WERI-Rb-1 (cell line): ENCODE data around the gene CAMK2B.

Experiments
- DNase-seq: peaks from one replicate; pipeline ENCODE4 v3.0.0-alpha.2; 2020
- H3K27ac ChIP-seq: fragments of 250-450 bp; sonication (Bioruptor Pico); 2 replicates; pipeline ENCODE4 v1.5.1; 2020; ENCODE audit warnings: mild to moderate bottlenecking, moderate library complexity
- H3K27me3 ChIP-seq: fragments of 250-450 bp; sonication (Bioruptor Pico); 2 replicates; pipeline ENCODE4 v1.5.1; 2021; ENCODE audit warnings: mild to moderate bottlenecking, low read depth, moderate library complexity; ENCODE audit not compliant: insufficient read depth, severe bottlenecking
- H3K36me3 ChIP-seq: fragments of 250-450 bp; sonication (Bioruptor Pico); 2 replicates; pipeline ENCODE4 v1.5.1; 2020; ENCODE audit warnings: mild to moderate bottlenecking, moderate library complexity
- H3K4me3 ChIP-seq: 2 replicates; pipeline ENCODE4 v1.5.1; 2011; ENCODE audit warnings: low read depth, mild to moderate bottlenecking, control low read depth, low read length
- H3K9me3 ChIP-seq: fragments of 250-450 bp; sonication (Bioruptor Pico); 2 replicates; pipeline ENCODE4 v1.5.1; 2021; ENCODE audit warnings: mild to moderate bottlenecking, moderate library complexity; ENCODE audit not compliant: severe bottlenecking
- TF ChIP-seq, protein P1 (sequence below): IDR thresholded peaks from 2 replicates; pipeline ENCODE4 v1.5.1; 2011; ENCODE audit warnings: low read depth, mild to moderate bottlenecking, control low read depth, inconsistent platforms, low read length

Gene CAMK2B

DNA sequence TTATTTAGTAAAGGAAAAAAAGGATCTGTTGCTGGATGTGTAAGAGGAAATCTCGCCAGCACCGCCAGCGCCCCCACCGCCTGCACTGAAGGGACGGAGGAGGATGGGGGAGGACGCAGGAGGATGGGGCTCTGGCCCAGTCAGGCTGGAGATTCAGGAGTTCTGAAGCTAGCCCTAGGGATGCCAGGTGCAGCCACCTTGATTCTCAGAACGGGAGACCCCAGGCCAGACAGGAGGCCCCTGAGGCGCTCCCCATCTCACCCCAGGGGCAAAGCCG is 1.3 kb downstream of the CAMK2B start:
- Histone ChIP-seq H3K27me3 (no peaks in the 10 kb centered on the region), H3K36me3 (no peaks in the 10 kb centered on the region), H3K4me3 (no peak overlapping the region; the same call in 1 of the 2 replicates), H3K9me3 (no peaks in the 10 kb centered on the region), H3K27ac (no peak overlapping the region)
- DNase-seq = no peak
- TF ChIP-seq, protein P1, sequence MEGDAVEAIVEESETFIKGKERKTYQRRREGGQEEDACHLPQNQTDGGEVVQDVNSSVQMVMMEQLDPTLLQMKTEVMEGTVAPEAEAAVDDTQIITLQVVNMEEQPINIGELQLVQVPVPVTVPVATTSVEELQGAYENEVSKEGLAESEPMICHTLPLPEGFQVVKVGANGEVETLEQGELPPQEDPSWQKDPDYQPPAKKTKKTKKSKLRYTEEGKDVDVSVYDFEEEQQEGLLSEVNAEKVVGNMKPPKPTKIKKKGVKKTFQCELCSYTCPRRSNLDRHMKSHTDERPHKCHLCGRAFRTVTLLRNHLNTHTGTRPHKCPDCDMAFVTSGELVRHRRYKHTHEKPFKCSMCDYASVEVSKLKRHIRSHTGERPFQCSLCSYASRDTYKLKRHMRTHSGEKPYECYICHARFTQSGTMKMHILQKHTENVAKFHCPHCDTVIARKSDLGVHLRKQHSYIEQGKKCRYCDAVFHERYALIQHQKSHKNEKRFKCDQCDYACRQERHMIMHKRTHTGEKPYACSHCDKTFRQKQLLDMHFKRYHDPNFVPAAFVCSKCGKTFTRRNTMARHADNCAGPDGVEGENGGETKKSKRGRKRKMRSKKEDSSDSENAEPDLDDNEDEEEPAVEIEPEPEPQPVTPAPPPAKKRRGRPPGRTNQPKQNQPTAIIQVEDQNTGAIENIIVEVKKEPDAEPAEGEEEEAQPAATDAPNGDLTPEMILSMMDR = no peak

DNA sequence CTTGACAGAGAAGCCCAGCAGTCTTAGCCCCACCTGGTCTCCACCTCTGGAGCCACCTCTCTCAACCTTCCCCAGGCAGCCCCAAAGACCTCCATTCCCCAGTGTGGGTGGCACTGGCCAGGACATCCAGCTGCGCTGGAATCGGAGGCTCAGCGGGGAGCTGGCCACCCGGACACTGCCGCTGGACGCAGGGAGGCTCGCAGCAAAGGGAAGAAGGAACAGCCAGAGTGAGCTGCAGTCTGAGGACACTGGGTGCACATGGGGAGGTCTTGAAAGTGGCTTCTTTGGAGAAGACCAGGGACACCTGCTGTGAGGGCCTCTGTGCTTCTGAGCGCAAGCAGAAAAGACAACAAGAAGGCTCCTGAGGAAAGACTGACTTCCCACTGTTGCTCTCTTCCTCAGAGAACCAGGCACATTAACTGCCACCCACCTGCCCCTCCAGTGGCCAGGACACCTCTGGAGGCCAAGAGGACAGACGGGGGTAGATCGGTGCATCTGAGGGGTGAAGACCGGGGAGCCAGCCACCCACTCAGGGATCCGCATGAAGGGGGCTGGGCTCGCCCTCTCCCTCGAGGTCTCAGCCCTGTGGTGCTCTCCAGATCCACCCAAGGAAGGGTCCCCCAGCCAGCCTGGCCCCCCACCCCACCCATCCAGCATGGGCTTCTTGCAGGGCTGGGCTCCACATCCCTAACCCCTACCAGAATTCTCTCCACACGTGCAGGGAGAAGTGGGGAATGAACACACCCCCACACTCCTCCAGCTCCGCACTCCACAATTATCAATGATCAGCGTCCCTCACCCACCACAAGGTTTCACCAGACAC is 1.8 kb downstream of the CAMK2B start:
- no peak overlapping the region for H3K4me3 ChIP-seq
- H3K9me3 ChIP-seq = no peaks in the 10 kb centered on the region
- no peaks in the 10 kb centered on the region for H3K27me3 ChIP-seq
- H3K36me3 ChIP-seq = no peaks in the 10 kb centered on the region
- DNase-seq = no peak
- H3K27ac ChIP-seq = no peak overlapping the region
- TF ChIP-seq, protein P1 = no peak

DNA sequence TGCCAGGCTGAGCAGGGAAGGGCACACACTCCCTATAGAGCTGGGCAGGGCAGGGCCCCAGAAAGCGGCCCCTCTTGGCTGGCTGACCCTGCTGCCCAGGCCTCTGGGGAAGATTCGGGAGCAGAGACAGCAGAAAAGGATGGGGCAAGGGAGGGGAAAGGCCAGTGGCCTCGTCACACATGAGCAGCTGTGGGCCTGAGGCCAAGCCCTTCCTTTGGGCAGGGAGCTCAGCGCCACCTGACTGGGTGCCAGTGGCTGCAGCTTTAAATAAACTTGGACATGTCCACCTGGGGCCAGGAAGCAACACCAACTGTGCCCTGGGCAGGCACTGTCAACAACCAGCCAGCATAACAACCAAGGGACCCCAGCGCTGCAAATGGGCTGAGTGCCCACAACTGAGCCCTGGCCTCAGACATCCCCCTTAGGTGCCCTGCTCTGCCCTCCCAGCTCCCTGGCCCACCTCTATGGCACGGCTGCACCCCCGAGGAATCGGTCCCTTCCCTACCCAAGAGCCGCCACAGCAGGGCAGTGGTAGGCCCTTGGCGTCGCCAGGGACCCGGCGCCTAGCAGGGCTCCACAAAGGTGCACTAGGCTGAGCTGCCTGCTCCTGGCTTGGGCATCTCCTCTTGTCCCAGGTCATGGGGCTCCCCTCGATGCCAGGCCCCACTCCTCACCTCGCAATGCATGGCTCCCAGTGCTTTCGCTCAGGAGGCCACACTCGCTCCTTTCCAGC is 2.6 kb downstream of the CAMK2B start:
- H3K36me3 ChIP-seq = no peaks in the 10 kb centered on the region
- DNase-seq = no peak
- H3K4me3 ChIP-seq = no peak overlapping the region
- H3K27ac ChIP-seq = no peak overlapping the region
- H3K27me3 ChIP-seq = no peaks in the 10 kb centered on the region
- TF ChIP-seq, protein P1 = no peak
- H3K9me3 ChIP-seq = no peaks in the 10 kb centered on the region

DNA sequence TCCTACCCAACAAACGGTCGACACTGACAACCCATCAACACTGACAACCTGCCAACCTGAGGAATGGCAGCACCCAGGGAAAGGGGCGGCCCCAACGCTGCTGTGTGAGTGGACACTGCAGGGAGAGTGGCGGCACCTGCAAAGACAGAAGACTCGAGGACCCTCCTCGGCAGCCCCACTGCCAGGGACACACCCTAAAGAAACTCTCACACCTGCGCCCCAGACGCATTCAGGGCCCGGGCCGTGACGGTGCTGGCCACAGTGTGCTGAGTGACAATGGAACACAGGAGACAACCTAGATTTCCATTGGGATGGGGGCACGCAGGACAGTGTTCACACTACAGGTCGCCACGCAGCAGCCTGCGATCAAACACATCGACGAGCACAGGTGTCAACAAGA is 3.6 kb downstream of the CAMK2B start:
- Histone ChIP-seq H3K9me3 (no peaks in the 10 kb centered on the region), H3K36me3 (no peaks in the 10 kb centered on the region), H3K27ac (no peak overlapping the region), H3K27me3 (no peaks in the 10 kb centered on the region), H3K4me3 (no peak overlapping the region)
- no peak for DNase-seq
- TF ChIP-seq, protein P1 = no peak

DNA sequence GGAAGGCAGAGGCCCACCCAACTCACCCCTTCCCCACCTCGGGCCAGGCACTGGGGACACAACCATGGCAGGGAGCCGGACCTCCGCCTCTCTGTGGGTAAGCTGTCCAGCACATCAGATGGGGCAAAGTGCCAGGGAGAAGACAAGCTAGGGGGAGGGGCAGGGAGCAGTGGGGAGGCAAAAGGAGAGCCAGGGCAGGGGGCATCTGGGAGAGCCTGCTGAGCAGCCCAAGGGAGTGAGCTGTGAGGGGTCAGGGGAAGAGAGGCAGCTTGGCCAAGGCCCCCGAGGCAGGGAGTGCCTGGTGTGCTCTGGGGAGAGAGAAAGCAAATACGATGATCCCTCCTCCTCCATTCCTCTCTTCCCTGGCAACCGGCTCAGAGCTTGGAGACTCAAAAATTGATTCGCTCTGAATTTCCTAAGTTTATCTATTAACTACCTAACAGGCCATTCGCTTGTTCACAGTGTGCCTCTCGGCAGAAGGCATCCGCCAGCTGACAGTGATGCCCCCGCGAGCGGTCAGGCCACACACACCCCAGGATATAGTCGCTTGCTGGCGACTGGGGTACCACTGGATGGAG is 4.5 kb downstream of the CAMK2B start:
- Histone ChIP-seq H3K9me3 (no peaks in the 10 kb centered on the region), H3K36me3 (no peaks in the 10 kb centered on the region), H3K4me3 (no peak overlapping the region), H3K27ac (no peak overlapping the region), H3K27me3 (no peaks in the 10 kb centered on the region)
- no peak for DNase-seq
- TF ChIP-seq, protein P1 = no peak
